ENCODE data around the gene SCN3A. TPM values are rescaled to one million over a fixed set of nuclear protein-coding genes. Genes with fewer than 3 reads are reported as not detected.

Gene SCN3A
- total and polyA plus RNA-seq, 10 donors = 1.2 to 13.9 (median 4.0) TPM

- no peak for TF ChIP-seq POLR2A (IDR thresholded peaks at IDR 0.05)
- TF ChIP-seq POLR2AphosphoS5 (IDR thresholded peaks at IDR 0.05) = no peak
- no peak for TF ChIP-seq CTCF (IDR thresholded peaks at IDR 0.05 in 8 of 11, conservative IDR thresholded peaks at IDR 0.05 in 3 of 11)
- H3K4me3 ChIP-seq = no peak overlapping the region
- WGBS, 5 donors = 34 to 54% (median 35%) methylated on average over 12 of the region's 12 CpGs
- no peaks in the 10 kb centered on the region for H3K9me3 ChIP-seq
- intact Hi-C loops (cut with DNase I; ENCODE audit: low total_unique reads) = no loop called here
- no peaks in the 10 kb centered on the region for H3K36me3 ChIP-seq
- no peak for DNase-seq
- H3K27me3 ChIP-seq (replicated peaks in 1 of 7) = no peaks in the 10 kb centered on the region
- H3K27ac ChIP-seq = no peak overlapping the region
- no peaks in the 10 kb centered on the region for H3K4me1 ChIP-seq
These were observed 136.0 kb downstream of the SCN3A start for GRCh38 chr2:165067643-165068486.

- no peaks in the 10 kb centered on the region for H3K27me3 ChIP-seq (replicated peaks in 1 of 7)
- intact Hi-C loops (cut with DNase I; ENCODE audit: low total_unique reads) = no loop called here
- no peaks in the 10 kb centered on the region for H3K9me3 ChIP-seq
- no peaks in the 10 kb centered on the region for H3K36me3 ChIP-seq
- H3K4me1 ChIP-seq = no peaks in the 10 kb centered on the region
- TF ChIP-seq CTCF (IDR thresholded peaks at IDR 0.05 in 8 of 11, conservative IDR thresholded peaks at IDR 0.05 in 3 of 11) (no peak), POLR2A (IDR thresholded peaks at IDR 0.05) (no peak), POLR2AphosphoS5 (IDR thresholded peaks at IDR 0.05) (no peak)
- H3K27ac ChIP-seq = no peak overlapping the region
- no peak for DNase-seq
- H3K4me3 ChIP-seq = no peak overlapping the region
- WGBS, 5 donors = 65 to 90% (median 88%) methylated on average over 3 of the region's 3 CpGs
These were observed 139.1 kb downstream of the SCN3A start for GRCh38 chr2:165064743-165065142.

GRCh38 chr2:165060411-165060810, 143.4 kb downstream of the SCN3A start:
- Histone ChIP-seq H3K27ac (no peak overlapping the region), H3K9me3 (no peaks in the 10 kb centered on the region), H3K4me3 (no peak overlapping the region), H3K4me1 (no peaks in the 10 kb centered on the region), H3K36me3 (no peaks in the 10 kb centered on the region), H3K27me3 (replicated peaks in 1 of 7) (no peaks in the 10 kb centered on the region)
- WGBS, 5 donors = 45 to 82% (median 70%) methylated on average over 2 of the region's 2 CpGs
- intact Hi-C loops (cut with DNase I; ENCODE audit: low total_unique reads) = no loop called here
- DNase-seq = no peak
- TF ChIP-seq POLR2A (IDR thresholded peaks at IDR 0.05) (no peak), CTCF (IDR thresholded peaks at IDR 0.05 in 8 of 11, conservative IDR thresholded peaks at IDR 0.05 in 3 of 11) (no peak), POLR2AphosphoS5 (IDR thresholded peaks at IDR 0.05) (no peak)

- Histone ChIP-seq H3K9me3 (no peaks in the 10 kb centered on the region), H3K4me3 (no peak overlapping the region), H3K27me3 (replicated peaks in 1 of 7) (no peaks in the 10 kb centered on the region), H3K27ac (no peak overlapping the region), H3K36me3 (no peaks in the 10 kb centered on the region), H3K4me1 (no peaks in the 10 kb centered on the region)
- TF ChIP-seq POLR2A (IDR thresholded peaks at IDR 0.05) (no peak), CTCF (IDR thresholded peaks at IDR 0.05 in 8 of 11, conservative IDR thresholded peaks at IDR 0.05 in 3 of 11) (no peak), POLR2AphosphoS5 (IDR thresholded peaks at IDR 0.05) (no peak)
- intact Hi-C loops (cut with DNase I; ENCODE audit: low total_unique reads) = no loop called here
- WGBS, 5 donors = 56 to 79% (median 69%) methylated on average over 2 of the region's 2 CpGs
- no peak for DNase-seq
These were observed 145.2 kb downstream of the SCN3A start for GRCh38 chr2:165058476-165059265.

All from spleen (tissue), 11 donors.